22Rv1 (cell line): Measurements from ENCODE around the gene OXA1L.

ENCODE experiments used
- H3K27ac ChIP-seq: fragments of 450-650 bp; 2 replicates; pipeline ENCODE4 v1.5.1; 2017
- ZFX ChIP-seq: fragments of 450-650 bp; IDR thresholded peaks from 2 replicates; pipeline ENCODE4 v1.6.1; 2017; ENCODE audit warnings: antibody characterized with exemption, borderline replicate concordance
- TF ChIP-seq, protein P1 (sequence below): fragments of 450-650 bp; IDR thresholded peaks from 2 replicates; pipeline ENCODE4 v1.5.1; 2017; ENCODE audit warnings: mild to moderate bottlenecking

Gene OXA1L

DNA sequence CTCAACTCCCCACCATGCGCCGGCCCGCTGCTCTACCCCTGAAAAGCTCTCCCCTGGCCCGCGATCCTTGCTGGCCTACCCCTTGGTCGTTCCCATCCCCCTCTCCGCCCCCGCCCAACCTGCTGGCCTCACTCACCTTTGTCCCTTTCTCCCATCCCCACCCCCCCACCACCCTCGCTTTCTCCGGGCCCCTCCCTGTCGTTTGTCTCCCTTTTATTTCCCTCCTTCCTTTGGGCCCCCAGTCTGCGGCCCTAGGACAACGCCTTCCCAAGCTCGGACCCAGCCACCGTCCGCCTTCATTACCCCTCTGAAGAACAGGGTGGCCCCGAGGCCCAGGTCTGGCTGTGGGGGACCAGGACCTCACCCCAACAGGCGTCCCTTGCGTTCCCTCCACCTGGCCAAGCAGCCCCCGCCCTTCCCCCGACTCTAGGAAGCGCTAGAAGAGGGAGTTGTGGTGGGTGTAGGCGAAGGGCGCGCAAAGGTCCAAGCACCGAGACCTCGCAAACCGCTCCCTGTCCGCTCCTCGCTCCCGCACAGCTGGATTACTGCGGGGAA, 55.6 kb downstream of the OXA1L start:
- H3K27ac ChIP-seq: no peak overlapping the region
- TF ChIP-seq, protein P1, sequence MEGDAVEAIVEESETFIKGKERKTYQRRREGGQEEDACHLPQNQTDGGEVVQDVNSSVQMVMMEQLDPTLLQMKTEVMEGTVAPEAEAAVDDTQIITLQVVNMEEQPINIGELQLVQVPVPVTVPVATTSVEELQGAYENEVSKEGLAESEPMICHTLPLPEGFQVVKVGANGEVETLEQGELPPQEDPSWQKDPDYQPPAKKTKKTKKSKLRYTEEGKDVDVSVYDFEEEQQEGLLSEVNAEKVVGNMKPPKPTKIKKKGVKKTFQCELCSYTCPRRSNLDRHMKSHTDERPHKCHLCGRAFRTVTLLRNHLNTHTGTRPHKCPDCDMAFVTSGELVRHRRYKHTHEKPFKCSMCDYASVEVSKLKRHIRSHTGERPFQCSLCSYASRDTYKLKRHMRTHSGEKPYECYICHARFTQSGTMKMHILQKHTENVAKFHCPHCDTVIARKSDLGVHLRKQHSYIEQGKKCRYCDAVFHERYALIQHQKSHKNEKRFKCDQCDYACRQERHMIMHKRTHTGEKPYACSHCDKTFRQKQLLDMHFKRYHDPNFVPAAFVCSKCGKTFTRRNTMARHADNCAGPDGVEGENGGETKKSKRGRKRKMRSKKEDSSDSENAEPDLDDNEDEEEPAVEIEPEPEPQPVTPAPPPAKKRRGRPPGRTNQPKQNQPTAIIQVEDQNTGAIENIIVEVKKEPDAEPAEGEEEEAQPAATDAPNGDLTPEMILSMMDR: no peak
- no peak for TF ChIP-seq ZFX
